Spleen (tissue), 11 donors: Measurements from ENCODE around the gene ZBTB42. TPM values are rescaled to one million over a fixed set of nuclear protein-coding genes. Genes with fewer than 3 reads are reported as not detected.

ENCODE experiments used
- DNase-seq: peaks from one replicate; pipeline ENCODE4 v3.0.0-alpha.2; 2020
- H3K27ac ChIP-seq, 8 donors: fragments of 200-600 bp; sonication (generic) in 7 of 8; 1 replicate in 4 of 8; 2 replicates in 4 of 8; pipeline versions ENCODE4 v1.5.0 to v1.8.0; 2016 to 2021; ENCODE audit warnings: inconsistent platforms in 4 of 8, mild to moderate bottlenecking in 4 of 8, moderate library complexity in 1 of 8
- H3K27me3 ChIP-seq, 7 donors: fragments of 200-600 bp; sonication (generic) in 6 of 7; replicated peaks in 1 of 7; 1 replicate in 4 of 7; 2 replicates in 3 of 7; pipeline versions ENCODE4 v1.5.0 to v1.8.0; 2016 to 2021; ENCODE audit warnings: inconsistent platforms in 3 of 7, mild to moderate bottlenecking in 1 of 7
- H3K36me3 ChIP-seq, 6 donors: fragments of 200-600 bp; sonication (generic) in 5 of 6; 1 replicate in 4 of 6; 2 replicates in 2 of 6; pipeline versions ENCODE4 v1.5.0 to v1.8.0; 2016 to 2021; ENCODE audit warnings: inconsistent platforms in 2 of 6
- H3K4me1 ChIP-seq, 6 donors: fragments of 200-600 bp; sonication (generic) in 5 of 6; 1 replicate in 3 of 6; 2 replicates in 3 of 6; pipeline versions ENCODE4 v1.5.0 to v1.8.0; 2016 to 2021; ENCODE audit warnings: inconsistent platforms in 3 of 6
- H3K4me3 ChIP-seq, 8 donors: fragments of 200-600 bp; sonication (generic) in 7 of 8; 1 replicate in 4 of 8; 2 replicates in 4 of 8; pipeline versions ENCODE4 v1.5.0 to v1.8.0; 2016 to 2021; ENCODE audit warnings: inconsistent platforms in 4 of 8, mild to moderate bottlenecking in 4 of 8, moderate library complexity in 2 of 8
- H3K9me3 ChIP-seq, 8 donors: fragments of 200-600 bp; sonication (generic) in 7 of 8; 1 replicate in 4 of 8; 2 replicates in 4 of 8; pipeline versions ENCODE4 v1.5.0 to v1.8.0; 2016 to 2021; ENCODE audit warnings: inconsistent platforms in 4 of 8
- POLR2A ChIP-seq, 3 donors: fragments of 450-650 bp; IDR thresholded peaks; one replicate each; pipeline ENCODE4 v1.5.1; 2017; ENCODE audit warnings: antibody characterized with exemption in 3 of 3, mild to moderate bottlenecking in 1 of 3
- POLR2AphosphoS5 ChIP-seq, 3 donors: sonication (generic); formaldehyde crosslinking; IDR thresholded peaks; one replicate each; pipeline ENCODE4 v1.5.1; 2017; ENCODE audit warnings: antibody characterized with exemption in 3 of 3
- WGBS, 5 donors: extraction: QIAGEN DNeasy Blood & Tissue Kit in 3 of 5; methylation state at CpG; one replicate each; pipeline versions ENCODE4 v1.1.5 to v1.1.7; 2013 to 2018; 5-methylcytosine and 5-hydroxymethylcytosine counted together
- intact Hi-C: fragments of 100-400 bp; cut with DNase I; formaldehyde crosslinking; loops from one replicate; pipeline ENCODE4 v1.15.0; 2023; ENCODE audit warnings: low total_unique reads
- polyA plus RNA-seq, 3 donors: library from polyadenylated mRNA; stranded (reverse); fragments of 200-250 nt; gene quantifications; one replicate each; pipeline ENCODE4 v1.2.1, GENCODE V29; 2013
- total RNA-seq, 7 donors: library from RNA; depleted of rRNA in 3 of 7; stranded (reverse); fragments of >200 nt in 3 of 7; fragmentation: NEBNext Ultra II Directional in 4 of 7; extraction: Animal tissue kit (Norgen Biotek cat#: 25700) in 4 of 7; gene quantifications; one replicate each; pipeline versions ENCODE4 v1.1.0 to v1.2.1, GENCODE V29; 2016 to 2021
- TF ChIP-seq, protein P1 (sequence below), 11 experiments: fragments of 200-600 bp in 7 of 11; fragments of 450-650 bp in 4 of 11; sonication (generic) in 4 of 11; IDR thresholded peaks in 8 of 11; conservative IDR thresholded peaks in 3 of 11; 1 replicate in 7 of 11; 2 replicates in 4 of 11; pipeline versions ENCODE4 v1.4.0 to v1.8.0; 2016 to 2021; ENCODE audit warnings: antibody characterized with exemption in 11 of 11, inconsistent platforms in 4 of 11, mild to moderate bottlenecking in 1 of 11
- donor health status: healthy with polysubstance abuse.
- donor health status: DM: no; HTN: no; CAD: no; lungs with moderate emphysema.
- donor health status: DM: no; HTN: no; CAD: no.
- donor health status: Bipolar disorder and iron deficiency.
- donor health status: healthy.
- donor health status: DM: no; HTN: no; CAD: no.
- donor health status: DM: yes; HTN: yes; CAD: no.

Gene ZBTB42
- total and polyA plus RNA-seq, 10 donors: 0.74 to 11.5 (median 4.6) TPM

DNA sequence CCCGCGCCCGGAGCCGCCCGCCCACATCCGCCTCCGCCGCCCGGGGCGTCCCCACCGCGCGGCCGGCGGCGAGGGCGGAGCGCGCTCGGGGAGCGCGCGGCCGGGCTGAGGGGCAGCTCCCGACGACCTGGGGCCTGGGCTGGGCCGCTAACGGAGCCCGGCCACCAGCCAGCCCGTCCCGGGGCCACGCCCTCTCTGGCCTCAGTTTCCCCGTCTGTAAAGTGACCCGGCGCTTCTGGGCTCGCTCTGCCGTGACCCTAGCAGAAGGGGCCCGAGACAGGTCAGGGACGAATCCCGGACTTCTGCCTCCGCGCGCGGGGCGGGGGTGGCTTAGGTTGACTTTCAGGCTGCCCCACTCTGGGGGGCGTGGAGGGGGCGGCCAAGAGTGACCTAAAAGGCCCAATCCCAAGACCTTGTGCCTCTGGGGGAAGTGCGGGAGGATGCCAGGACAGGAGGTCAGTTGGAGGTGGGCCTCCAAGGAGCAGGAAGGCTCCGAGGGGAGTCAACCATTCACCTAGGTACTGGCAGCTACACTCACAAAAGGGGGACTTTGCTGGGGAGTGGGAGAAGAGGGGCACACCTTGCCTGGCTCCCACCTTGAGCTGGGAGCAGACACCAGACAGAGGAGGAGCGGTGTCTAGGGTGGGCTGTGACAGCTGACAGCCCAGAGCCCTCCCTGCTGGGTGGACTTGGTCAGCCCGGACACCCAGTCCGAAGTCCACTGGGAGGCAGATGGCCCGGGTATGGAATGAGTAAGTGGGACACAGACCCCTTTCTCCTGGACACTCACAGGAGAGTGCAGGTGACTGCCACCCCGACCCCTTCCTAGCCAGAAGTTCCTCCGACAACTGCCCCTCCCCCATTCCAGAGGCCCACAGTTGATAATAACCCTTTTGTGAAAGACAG lies 4.9 kb upstream of the ZBTB42 start:
- DNase-seq: peak; percentile 92
- peak overlapping the region in 7 of 8 donors; percentile 22 to 94 (median 38) for H3K4me3 ChIP-seq
- no peaks in the 10 kb centered on the region for H3K9me3 ChIP-seq
- TF ChIP-seq POLR2AphosphoS5 (IDR thresholded peaks at IDR 0.05) (peak; percentile 45 to 73 (median 62)), POLR2A (IDR thresholded peaks at IDR 0.05) (no peak)
- TF ChIP-seq, protein P1, sequence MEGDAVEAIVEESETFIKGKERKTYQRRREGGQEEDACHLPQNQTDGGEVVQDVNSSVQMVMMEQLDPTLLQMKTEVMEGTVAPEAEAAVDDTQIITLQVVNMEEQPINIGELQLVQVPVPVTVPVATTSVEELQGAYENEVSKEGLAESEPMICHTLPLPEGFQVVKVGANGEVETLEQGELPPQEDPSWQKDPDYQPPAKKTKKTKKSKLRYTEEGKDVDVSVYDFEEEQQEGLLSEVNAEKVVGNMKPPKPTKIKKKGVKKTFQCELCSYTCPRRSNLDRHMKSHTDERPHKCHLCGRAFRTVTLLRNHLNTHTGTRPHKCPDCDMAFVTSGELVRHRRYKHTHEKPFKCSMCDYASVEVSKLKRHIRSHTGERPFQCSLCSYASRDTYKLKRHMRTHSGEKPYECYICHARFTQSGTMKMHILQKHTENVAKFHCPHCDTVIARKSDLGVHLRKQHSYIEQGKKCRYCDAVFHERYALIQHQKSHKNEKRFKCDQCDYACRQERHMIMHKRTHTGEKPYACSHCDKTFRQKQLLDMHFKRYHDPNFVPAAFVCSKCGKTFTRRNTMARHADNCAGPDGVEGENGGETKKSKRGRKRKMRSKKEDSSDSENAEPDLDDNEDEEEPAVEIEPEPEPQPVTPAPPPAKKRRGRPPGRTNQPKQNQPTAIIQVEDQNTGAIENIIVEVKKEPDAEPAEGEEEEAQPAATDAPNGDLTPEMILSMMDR (IDR thresholded peaks at IDR 0.05 in 8 of 11, conservative IDR thresholded peaks at IDR 0.05 in 3 of 11): no peak
- no peaks in the 10 kb centered on the region for H3K27me3 ChIP-seq
- intact Hi-C loops: no loop called here
- peak overlapping the region; percentile 76 to 95 (median 90) for H3K27ac ChIP-seq
- WGBS, 5 donors: 11 to 38% (median 23%) methylated on average over 14 to 55 of the region's 55 CpGs
- peaks cover 0 to 17% (median 5%) of the 10 kb centered on the region in 6 donors for H3K36me3 ChIP-seq
- peaks cover 51 to 88% (median 78%) of the 10 kb centered on the region in 6 donors for H3K4me1 ChIP-seq

DNA sequence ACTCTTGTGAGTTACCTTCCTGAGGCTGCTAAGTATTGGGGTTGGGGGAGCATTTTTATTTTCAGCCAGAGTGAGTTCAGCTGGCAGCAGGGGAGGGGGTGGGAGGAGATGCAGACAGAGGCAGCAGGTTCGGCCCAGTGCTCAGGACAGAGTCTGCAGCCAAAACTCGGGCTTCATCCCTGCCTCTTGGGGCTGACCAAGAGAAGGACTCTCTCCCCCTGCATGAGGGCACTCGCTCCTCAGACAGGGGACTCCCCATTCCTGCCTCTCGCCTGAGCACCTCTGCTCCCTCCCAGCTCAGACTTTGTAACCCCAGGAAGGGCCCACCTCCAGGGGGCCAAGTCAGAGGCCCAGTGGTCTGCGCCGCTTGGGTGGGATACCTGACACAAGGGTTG lies 4.2 kb upstream of the ZBTB42 start:
- H3K27me3 ChIP-seq: no peaks in the 10 kb centered on the region
- no peaks in the 10 kb centered on the region for H3K9me3 ChIP-seq
- WGBS, 5 donors: 50 to 88% (median 84%) methylated on average over 2 to 6 of the region's 6 CpGs
- H3K4me1 ChIP-seq: peaks cover 54 to 88% (median 78%) of the 10 kb centered on the region in 6 donors
- H3K36me3 ChIP-seq: peaks cover 0 to 10% (median 3%) of the 10 kb centered on the region in 6 donors
- no peak for TF ChIP-seq POLR2A (IDR thresholded peaks at IDR 0.05)
- TF ChIP-seq, protein P1 (IDR thresholded peaks at IDR 0.05 in 8 of 11, conservative IDR thresholded peaks at IDR 0.05 in 3 of 11): no peak
- TF ChIP-seq POLR2AphosphoS5 (IDR thresholded peaks at IDR 0.05): no peak
- H3K27ac ChIP-seq: peak overlapping the region in 7 of 8 donors; percentile 43 to 95 (median 90)
- no peak for DNase-seq
- no peak overlapping the region for H3K4me3 ChIP-seq
- intact Hi-C loops: no loop called here

DNA sequence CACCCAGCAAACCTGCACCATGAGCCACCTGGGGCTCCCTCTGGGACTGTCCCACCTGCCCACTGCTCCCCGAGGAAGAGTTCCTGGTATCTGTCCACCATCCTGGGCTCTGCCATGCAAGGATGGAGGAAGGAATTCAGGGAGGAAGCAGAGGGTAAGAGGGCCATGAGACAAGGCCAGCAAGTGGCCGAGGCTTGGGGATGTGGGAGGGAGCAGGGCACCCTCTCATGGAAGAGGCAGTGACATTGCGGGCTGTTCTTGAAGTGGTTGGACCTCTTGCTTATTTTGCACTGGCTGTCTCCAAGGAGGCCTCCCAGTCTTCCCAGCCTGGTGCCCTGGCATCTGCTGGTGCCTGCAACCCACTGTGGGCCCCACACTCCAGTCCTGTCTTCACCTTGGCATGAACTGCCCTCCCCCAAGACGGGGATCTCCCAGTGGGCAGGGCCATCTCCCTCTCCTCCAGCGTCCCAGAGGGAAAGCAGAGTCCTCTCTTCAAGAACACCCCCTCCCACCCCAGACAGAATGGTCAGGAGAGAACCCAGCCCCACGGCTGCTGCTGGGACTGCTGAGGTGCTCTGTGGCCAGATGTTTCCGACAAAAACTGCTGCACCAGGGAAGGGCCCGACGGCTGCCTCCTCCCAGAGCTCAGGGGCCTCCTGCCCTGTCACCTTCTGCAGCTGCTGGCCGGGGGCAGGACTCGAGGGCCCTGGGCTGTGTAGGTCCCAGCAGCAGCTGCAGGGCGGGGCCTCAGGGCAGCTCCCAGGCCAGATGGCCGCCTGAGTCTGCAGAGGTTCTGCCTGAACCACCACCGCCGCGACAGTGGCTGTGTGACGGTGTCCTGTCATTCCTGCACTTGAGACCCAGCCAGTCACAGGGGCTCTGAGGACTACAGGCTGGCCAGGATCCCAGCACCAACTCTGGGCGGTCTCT lies 3.5 kb upstream of the ZBTB42 start:
- intact Hi-C loops: no loop called here
- Histone ChIP-seq H3K4me1 (peaks cover 55 to 88% (median 78%) of the 10 kb centered on the region in 6 donors), H3K27ac (peak overlapping the region; percentile 43 to 95 (median 90)), H3K27me3 (no peaks in the 10 kb centered on the region), H3K4me3 (no peak overlapping the region), H3K9me3 (no peaks in the 10 kb centered on the region), H3K36me3 (peaks cover 0 to 4% (median 0%) of the 10 kb centered on the region in 6 donors)
- DNase-seq: no peak
- TF ChIP-seq POLR2A (IDR thresholded peaks at IDR 0.05): no peak
- TF ChIP-seq, protein P1 (IDR thresholded peaks at IDR 0.05 in 8 of 11, conservative IDR thresholded peaks at IDR 0.05 in 3 of 11): no peak
- TF ChIP-seq POLR2AphosphoS5 (IDR thresholded peaks at IDR 0.05): no peak
- 38 to 58% (median 42%) methylated on average over 8 to 18 of the region's 18 CpGs for WGBS, 5 donors
